Astrocyte (in vitro differentiated cells and primary cell): ENCODE results near the gene CCSER2. TPM values are rescaled to one million over a fixed set of nuclear protein-coding genes. Genes with fewer than 3 reads are reported as not detected.

Experiments used
- DNase-seq: peaks from one replicate; pipeline ENCODE4 v3.0.0-alpha.2; 2010; ENCODE audit warnings: low read depth
- FAIRE-seq: peaks from 2 replicates; lab custom pipeline; 2011; peaks lifted over from hg19 to GRCh38; lab: Jason Lieb, UNC
- H2AFZ ChIP-seq: 2 replicates; pipeline ENCODE4 v1.6.0; 2012; ENCODE audit warnings: low read depth, low read length, inconsistent platforms
- H3K27ac ChIP-seq: 2 replicates; pipeline ENCODE4 v1.5.1; 2011; ENCODE audit warnings: low read depth, low read length, inconsistent platforms
- H3K27me3 ChIP-seq: 2 replicates; pipeline ENCODE4 v1.6.0; 2011; ENCODE audit warnings: low read length, inconsistent platforms; ENCODE audit not compliant: insufficient read depth
- H3K36me3 ChIP-seq: 2 replicates; pipeline ENCODE4 v1.5.1; 2011; ENCODE audit warnings: low read length, inconsistent platforms; ENCODE audit not compliant: insufficient read depth
- H3K4me1 ChIP-seq: 2 replicates; pipeline ENCODE4 v1.5.1; 2011; ENCODE audit warnings: low read length, inconsistent platforms; ENCODE audit not compliant: insufficient read depth
- H3K4me2 ChIP-seq: 2 replicates; pipeline ENCODE4 v1.6.0; 2012; ENCODE audit warnings: low read length, inconsistent platforms
- H3K4me3 ChIP-seq: 2 replicates; pipeline ENCODE4 v1.5.1; 2011; ENCODE audit warnings: low read depth, mild to moderate bottlenecking, low read length, inconsistent platforms; ENCODE audit not compliant: insufficient read depth
- H3K79me2 ChIP-seq: 2 replicates; pipeline ENCODE4 v1.6.0; 2012; ENCODE audit warnings: mild to moderate bottlenecking, low read length, inconsistent platforms; ENCODE audit not compliant: insufficient read depth
- H3K9ac ChIP-seq: 2 replicates; pipeline ENCODE4 v1.6.0; 2012; ENCODE audit warnings: mild to moderate bottlenecking, low read length, inconsistent platforms
- H3K9me3 ChIP-seq: 2 replicates; pipeline ENCODE4 v1.5.1; 2012; ENCODE audit warnings: low read depth, mild to moderate bottlenecking, low read length, inconsistent platforms; ENCODE audit not compliant: insufficient read depth
- H4K20me1 ChIP-seq: 2 replicates; pipeline ENCODE4 v1.6.0; 2012; ENCODE audit warnings: low read length, inconsistent platforms; ENCODE audit not compliant: insufficient read depth
- H3K27ac Mint-ChIP-seq: one replicate; pipeline ENCODE4 v1.8.0; 2021; ENCODE audit warnings: mild to moderate bottlenecking, mixed read lengths; ENCODE audit not compliant: unreplicated experiment
- H3K27me3 Mint-ChIP-seq: one replicate; pipeline ENCODE4 v1.8.0; 2021; ENCODE audit warnings: low read depth, mixed read lengths; ENCODE audit not compliant: unreplicated experiment
- H3K36me3 Mint-ChIP-seq: one replicate; pipeline ENCODE4 v1.8.0; 2021; ENCODE audit warnings: low read depth, mixed read lengths; ENCODE audit not compliant: unreplicated experiment
- H3K4me1 Mint-ChIP-seq: one replicate; pipeline ENCODE4 v1.8.0; 2021; ENCODE audit warnings: low read depth, mixed read lengths; ENCODE audit not compliant: unreplicated experiment
- H3K4me3 Mint-ChIP-seq: one replicate; pipeline ENCODE4 v1.8.0; 2021; ENCODE audit warnings: mild to moderate bottlenecking, moderate library complexity, mixed read lengths; ENCODE audit not compliant: unreplicated experiment
- H3K9me3 Mint-ChIP-seq: one replicate; pipeline ENCODE4 v1.8.0; 2021; ENCODE audit warnings: mild to moderate bottlenecking, mixed read lengths; ENCODE audit not compliant: unreplicated experiment
- CTCF ChIP-seq: IDR thresholded peaks from 2 replicates; pipeline ENCODE4 v1.5.1; 2011; ENCODE audit warnings: low read depth, mild to moderate bottlenecking, inconsistent platforms, low read length, moderate library complexity; ENCODE audit not compliant: insufficient read depth
- EZH2 ChIP-seq: IDR thresholded peaks from 2 replicates; pipeline ENCODE4 v1.6.1; 2012; ENCODE audit warnings: mild to moderate bottlenecking, low read length, inconsistent platforms; ENCODE audit not compliant: insufficient read depth
- total RNA-seq: library from RNA; stranded (reverse); gene quantifications from 2 replicates; pipeline ENCODE4 v1.2.1, GENCODE V29; 2021

The CCSER2 gene
- total RNA-seq, 1 donor from 2014 or later, result 100 TPM

GRCh38 chr10:84511709-84512285 is 183.4 kb downstream of the CCSER2 start:
- Histone ChIP-seq H3K4me2 (no peak overlapping the region), H3K27ac (no peak overlapping the region), H3K4me3 (no peak overlapping the region), H2AFZ (no peak overlapping the region), H4K20me1 (no peaks in the 10 kb centered on the region), H3K4me1 (peaks cover 11% of the 10 kb centered on the region), H3K9me3 (no peaks in the 10 kb centered on the region), H3K36me3 (peaks cover 16% of the 10 kb centered on the region), H3K9ac (no peak overlapping the region), H3K27me3 (no peaks in the 10 kb centered on the region), H3K79me2 (no peaks in the 10 kb centered on the region)
- TF ChIP-seq EZH2 (no peak), CTCF (no peak)
- Mint-ChIP-seq H3K9me3 (no peaks in the 10 kb centered on the region), H3K4me1 (peaks cover 28% of the 10 kb centered on the region), H3K36me3 (peaks cover 11% of the 10 kb centered on the region), H3K27ac (peak overlapping the region; percentile 80), H3K4me3 (no peak overlapping the region), H3K27me3 (no peaks in the 10 kb centered on the region)
- no peak for DNase-seq
- FAIRE-seq, result no peak

GRCh38 chr10:84517554-84517953 is 189.2 kb downstream of the CCSER2 start:
- TF ChIP-seq EZH2 (no peak), CTCF (no peak)
- H2AFZ ChIP-seq, result no peak overlapping the region
- H3K4me1 ChIP-seq, result peaks cover 2% of the 10 kb centered on the region
- Mint-ChIP-seq H3K4me3 (no peak overlapping the region), H3K27me3 (no peaks in the 10 kb centered on the region), H3K27ac (no peak overlapping the region), H3K9me3 (no peaks in the 10 kb centered on the region), H3K36me3 (peaks cover 11% of the 10 kb centered on the region), H3K4me1 (peaks cover 20% of the 10 kb centered on the region)
- H3K4me2 ChIP-seq, result no peak overlapping the region
- no peaks in the 10 kb centered on the region for H3K9me3 ChIP-seq
- H3K27me3 ChIP-seq, result no peaks in the 10 kb centered on the region
- FAIRE-seq, result no peak
- H3K27ac ChIP-seq, result no peak overlapping the region
- H3K79me2 ChIP-seq, result no peaks in the 10 kb centered on the region
- H3K4me3 ChIP-seq, result no peak overlapping the region
- peaks cover 19% of the 10 kb centered on the region for H3K36me3 ChIP-seq
- H4K20me1 ChIP-seq, result no peaks in the 10 kb centered on the region
- DNase-seq, result no peak
- no peak overlapping the region for H3K9ac ChIP-seq

- peaks cover 6% of the 10 kb centered on the region for H3K36me3 Mint-ChIP-seq
- Histone ChIP-seq H3K9ac (no peak overlapping the region), H2AFZ (no peak overlapping the region), H3K4me1 (peaks cover 13% of the 10 kb centered on the region), H3K27ac (no peak overlapping the region), H3K4me2 (no peak overlapping the region), H3K36me3 (peaks cover 10% of the 10 kb centered on the region), H3K79me2 (no peaks in the 10 kb centered on the region), H3K4me3 (no peak overlapping the region), H4K20me1 (no peaks in the 10 kb centered on the region), H3K27me3 (no peaks in the 10 kb centered on the region), H3K9me3 (no peaks in the 10 kb centered on the region)
- peaks cover 31% of the 10 kb centered on the region for H3K4me1 Mint-ChIP-seq
- no peak overlapping the region for H3K4me3 Mint-ChIP-seq
- FAIRE-seq (no peak), DNase-seq (no peak)
- TF ChIP-seq CTCF (no peak), EZH2 (no peak)
- H3K27ac Mint-ChIP-seq, result no peak overlapping the region
- H3K27me3 Mint-ChIP-seq, result no peaks in the 10 kb centered on the region
- H3K9me3 Mint-ChIP-seq, result no peaks in the 10 kb centered on the region
These were observed 190.8 kb downstream of the CCSER2 start for GRCh38 chr10:84519235-84519634.
